Peyer's patch (tissue), 4 donors: ENCODE data around the gene PNN.

Experiments used
- CTCF ChIP-seq, 6 experiments: fragments of 450-650 bp in 4 of 6; fragments of 200-600 bp in 2 of 6; sonication (generic) in 1 of 6; IDR thresholded peaks; one replicate each; pipeline ENCODE4 v1.5.1; 2017 to 2019; ENCODE audit warnings: antibody characterized with exemption in 6 of 6, mild to moderate bottlenecking in 3 of 6, moderate library complexity in 1 of 6
- POLR2A ChIP-seq, 2 donors: fragments of 450-650 bp; IDR thresholded peaks; one replicate each; pipeline ENCODE4 v1.5.1; 2017; ENCODE audit warnings: antibody characterized with exemption in 2 of 2, mild to moderate bottlenecking in 2 of 2, moderate library complexity in 2 of 2

- TF ChIP-seq CTCF (IDR thresholded peaks at IDR 0.05) (no peak), POLR2A (IDR thresholded peaks at IDR 0.05) (no peak)
Measured at GRCh38 chr14:39228044-39228443, 53.0 kb downstream of the PNN start.
